Retina (tissue), 1 donor: Measurements from ENCODE around the gene ZAP70.

Experiments
- DNase-seq: peaks from one replicate; pipeline ENCODE4 v3.0.0-alpha.2; 2016

The ZAP70 gene

GRCh38 chr2:97735161-97735561 is 21.8 kb downstream of the ZAP70 start:
- DNase-seq = no peak

GRCh38 chr2:97736185-97736584 is 22.8 kb downstream of the ZAP70 start:
- DNase-seq = no peak

- no peak for DNase-seq
These were observed 23.4 kb downstream of the ZAP70 start for GRCh38 chr2:97736608-97737330.

GRCh38 chr2:97737421-97738178 is 24.2 kb downstream of the ZAP70 start:
- no peak for DNase-seq

DNA sequence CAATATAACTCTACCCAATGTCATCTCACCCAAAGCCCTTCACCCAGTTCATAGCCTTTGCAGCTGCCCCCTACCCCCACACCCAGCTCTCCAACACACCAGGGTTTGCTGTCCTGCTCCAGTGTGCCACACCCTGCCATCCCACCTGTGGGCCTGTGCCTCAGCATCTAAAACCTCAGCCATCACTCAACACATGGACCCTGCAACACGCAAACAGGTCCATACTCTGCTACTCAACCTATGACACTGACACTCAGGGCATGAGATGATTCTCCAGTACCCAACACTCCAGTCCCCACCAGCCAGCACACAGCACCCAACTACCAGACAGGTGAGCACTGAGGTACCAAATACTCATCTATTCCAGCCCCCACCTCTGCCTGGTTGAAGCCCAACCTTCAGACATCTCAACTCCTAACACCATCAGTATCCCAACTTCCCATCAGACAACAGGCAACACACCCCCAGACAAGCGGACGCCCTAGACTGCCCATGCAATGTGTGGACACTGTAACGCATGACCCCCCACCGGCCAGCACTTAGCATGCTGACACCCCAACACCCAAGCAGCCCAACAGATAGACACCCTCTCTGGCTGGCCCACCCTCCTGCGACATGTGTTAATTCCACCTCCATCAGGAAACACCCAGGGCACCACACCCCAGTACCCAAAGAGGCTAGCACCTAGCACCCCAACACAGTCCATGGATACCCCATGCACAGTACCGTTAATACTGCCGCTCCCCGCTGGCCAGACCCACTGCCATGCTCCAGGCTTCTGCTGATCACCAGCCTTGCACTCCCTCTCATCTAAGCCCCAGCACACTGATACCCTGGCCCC is 25.0 kb downstream of the ZAP70 start:
- no peak for DNase-seq

GRCh38 chr2:97739020-97739892 is 25.9 kb downstream of the ZAP70 start:
- no peak for DNase-seq

- no peak for DNase-seq
These were observed 26.5 kb downstream of the ZAP70 start for GRCh38 chr2:97739893-97740245.

- DNase-seq = peak; percentile 64
These were observed 27.3 kb downstream of the ZAP70 start for GRCh38 chr2:97740590-97741182.

GRCh38 chr2:97741251-97741650 is 27.9 kb downstream of the ZAP70 start:
- DNase-seq = no peak

- no peak for DNase-seq
These were observed 28.3 kb downstream of the ZAP70 start for GRCh38 chr2:97741686-97742085.

DNA sequence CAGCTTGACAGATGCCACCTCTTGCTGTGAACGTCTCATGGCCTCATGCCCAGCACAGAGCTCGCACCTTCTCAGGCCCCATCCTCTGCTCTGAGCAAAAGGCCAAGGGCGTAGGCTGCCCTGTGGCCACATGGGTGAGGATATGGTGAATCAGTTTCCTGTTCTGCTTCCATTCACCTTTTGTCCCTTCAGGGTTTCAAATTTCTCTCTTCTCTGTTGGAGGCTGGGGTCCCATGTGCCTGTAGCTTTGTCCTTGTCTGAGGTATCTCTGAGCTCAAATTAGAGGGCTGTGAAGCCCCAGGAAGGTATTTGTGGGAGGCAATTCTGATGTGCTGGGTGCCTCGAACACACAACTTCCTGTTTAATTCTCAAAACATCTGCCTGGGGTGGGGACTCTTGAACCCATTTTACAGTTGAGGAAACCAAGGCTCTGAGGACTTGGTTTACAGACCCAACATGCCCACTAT is 29.0 kb downstream of the ZAP70 start:
- DNase-seq = no peak

DNA sequence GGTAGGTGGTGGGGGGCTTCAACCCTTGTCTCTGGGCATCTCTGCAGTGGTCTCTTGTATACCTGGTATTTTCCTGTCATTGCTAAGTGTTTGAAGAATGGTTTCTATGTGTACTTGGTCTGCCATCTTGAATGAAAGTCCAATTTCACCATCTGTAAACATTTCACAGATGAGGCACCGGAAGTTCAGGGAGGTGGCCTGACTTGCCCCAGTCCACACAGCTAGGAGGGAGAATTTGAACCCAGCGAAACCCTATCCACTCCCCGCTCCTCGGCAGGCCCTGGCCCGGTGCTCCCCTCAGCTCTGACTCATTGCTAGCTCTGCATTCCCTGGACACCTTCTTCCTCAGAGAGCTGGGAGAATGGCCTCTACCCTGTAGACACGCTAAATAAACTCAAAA is 30.5 kb downstream of the ZAP70 start:
- DNase-seq = no peak

- no peak for DNase-seq
These were observed 32.2 kb downstream of the ZAP70 start for GRCh38 chr2:97745474-97746174.

- no peak for DNase-seq
These were observed 33.9 kb downstream of the ZAP70 start for GRCh38 chr2:97747285-97747684.

DNA sequence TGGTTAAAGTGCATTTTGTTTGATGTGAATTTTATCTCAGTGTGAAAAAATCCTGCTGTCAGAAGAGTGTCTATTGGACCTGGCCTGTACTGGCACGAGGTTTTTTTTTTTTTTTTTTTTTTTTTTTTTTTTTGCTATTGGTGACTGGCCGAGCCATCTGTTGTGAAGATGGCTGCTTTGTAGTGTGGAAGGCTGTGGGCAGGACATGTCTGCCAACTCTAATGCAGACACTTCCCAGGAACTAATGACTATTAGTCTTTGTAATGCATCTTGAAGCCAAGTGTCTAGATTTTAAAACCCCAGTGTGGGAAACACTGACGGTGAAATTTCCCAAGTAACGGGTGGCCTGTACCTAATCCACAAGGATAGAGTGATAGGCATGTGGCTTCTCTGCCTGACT is 34.3 kb downstream of the ZAP70 start:
- no peak for DNase-seq

DNA sequence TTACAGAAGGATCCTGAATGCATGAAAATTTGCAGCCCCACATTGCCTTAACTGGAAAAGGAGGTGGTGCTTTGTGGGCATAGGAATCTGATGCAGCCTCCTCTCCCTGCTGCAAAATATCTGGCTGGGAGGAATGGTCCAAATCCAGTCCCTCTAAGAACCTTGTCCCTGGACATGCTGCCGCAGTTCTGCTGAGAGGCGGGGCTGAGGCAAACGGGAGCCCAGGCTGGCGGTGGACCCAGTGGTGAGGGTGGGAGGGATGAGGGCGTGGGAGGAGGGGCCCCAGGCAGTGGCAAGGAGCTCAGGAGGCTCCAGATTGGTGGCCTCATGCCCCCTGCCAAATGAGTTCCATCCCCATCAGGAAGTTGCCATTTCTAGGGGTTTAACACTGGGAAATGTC is 36.2 kb downstream of the ZAP70 start:
- DNase-seq = no peak

DNA sequence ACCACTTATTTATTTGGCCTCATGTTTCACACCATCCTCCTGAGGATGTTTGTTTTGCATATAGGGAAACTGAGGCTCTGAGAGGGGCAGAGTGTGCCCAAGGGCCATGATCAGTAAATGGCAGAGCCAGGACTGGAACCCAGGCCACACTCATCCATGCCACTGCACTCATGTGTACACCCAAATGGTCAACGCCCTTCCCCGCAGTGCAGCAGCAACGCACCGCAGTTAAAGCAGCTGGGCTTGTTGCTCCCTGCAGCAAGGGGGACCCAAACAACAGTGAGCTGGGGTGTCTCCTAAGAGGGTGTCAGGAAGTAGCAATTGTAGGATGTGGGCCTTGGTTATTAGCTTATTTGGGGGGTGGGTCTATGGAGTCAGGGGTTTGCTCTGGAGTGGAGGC is 36.6 kb downstream of the ZAP70 start:
- DNase-seq = no peak

- no peak for DNase-seq
These were observed 38.4 kb downstream of the ZAP70 start for GRCh38 chr2:97751752-97752151.

- DNase-seq = no peak
These were observed 39.3 kb downstream of the ZAP70 start for GRCh38 chr2:97752342-97753334.

DNA sequence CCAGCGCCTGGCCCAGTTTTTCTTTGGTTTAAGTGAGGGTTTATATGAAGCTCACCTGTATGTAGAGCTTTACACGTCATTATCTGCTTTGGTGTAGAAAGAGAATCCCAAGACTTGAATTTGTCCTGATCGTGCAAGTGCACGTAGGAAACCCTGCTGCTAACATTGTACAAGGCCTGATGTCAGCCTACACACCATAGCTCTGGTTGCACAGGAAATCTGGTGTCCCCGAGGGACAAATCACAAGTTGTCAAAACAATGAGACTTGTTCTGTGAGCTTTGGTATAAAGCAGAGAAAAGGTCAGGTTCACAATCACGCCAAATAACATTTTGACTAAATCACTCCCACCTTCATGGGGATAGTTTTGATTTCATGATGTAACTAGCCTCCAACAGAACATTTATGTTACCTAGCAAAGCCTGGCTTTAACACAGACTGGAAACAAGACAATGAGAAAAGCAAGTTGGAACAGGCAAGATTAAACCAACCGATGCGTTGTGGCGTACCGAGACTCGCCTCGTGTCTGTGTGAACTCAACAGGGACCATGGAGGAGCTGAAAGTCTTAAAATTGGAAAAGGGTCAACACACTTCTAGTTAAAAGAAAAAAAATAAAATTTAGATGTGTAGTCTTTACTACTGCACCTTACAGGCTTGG is 41.4 kb downstream of the ZAP70 start:
- no peak for DNase-seq
